Suprapubic skin (tissue), 4 donors: ENCODE results near the gene EPHB4. TPM values are rescaled to one million over a fixed set of nuclear protein-coding genes. Genes with fewer than 3 reads are reported as not detected.

Experiments used
- DNase-seq, 2 donors: peaks; one replicate each; pipeline ENCODE4 v3.0.0-alpha.2; 2019; ENCODE audit warnings: low spot score in 2 of 2
- H3K27ac ChIP-seq: fragments of 200-600 bp; sonication (generic); one replicate; pipeline ENCODE4 v1.5.1; 2019
- H3K27me3 ChIP-seq: fragments of 200-600 bp; sonication (generic); one replicate; pipeline ENCODE4 v1.5.1; 2019
- H3K36me3 ChIP-seq: fragments of 200-600 bp; sonication (generic); one replicate; pipeline ENCODE4 v1.5.1; 2019
- H3K4me1 ChIP-seq: fragments of 200-600 bp; sonication (generic); one replicate; pipeline ENCODE4 v1.5.1; 2019
- H3K4me3 ChIP-seq: fragments of 200-600 bp; sonication (generic); one replicate; pipeline ENCODE4 v1.5.1; 2019; ENCODE audit warnings: mild to moderate bottlenecking
- H3K9me3 ChIP-seq: fragments of 200-600 bp; sonication (generic); one replicate; pipeline ENCODE4 v1.5.1; 2019
- CTCF ChIP-seq, 2 donors: fragments of 200-600 bp in 1 of 2; fragments of 450-650 bp in 1 of 2; sonication (generic) in 1 of 2; IDR thresholded peaks; one replicate each; pipeline ENCODE4 v1.5.1; 2016 to 2019; ENCODE audit warnings: antibody characterized with exemption in 2 of 2, mild to moderate bottlenecking in 1 of 2, moderate library complexity in 1 of 2
- EP300 ChIP-seq: sonication (generic); formaldehyde crosslinking; IDR thresholded peaks from one replicate; pipeline ENCODE4 v1.6.1; 2017; ENCODE audit warnings: antibody characterized with exemption
- POLR2A ChIP-seq, 2 donors: fragments of 450-650 bp; IDR thresholded peaks; one replicate each; pipeline ENCODE4 v1.6.1; 2017; ENCODE audit warnings: antibody characterized with exemption in 2 of 2, mild to moderate bottlenecking in 2 of 2, moderate library complexity in 2 of 2
- POLR2AphosphoS5 ChIP-seq, 3 donors: sonication (generic); formaldehyde crosslinking; IDR thresholded peaks; one replicate each; pipeline ENCODE4 v1.6.1; 2017; ENCODE audit warnings: antibody characterized with exemption in 3 of 3
- WGBS: methylation state at CpG from one replicate; pipeline ENCODE4 v1.1.5; 2018; 5-methylcytosine and 5-hydroxymethylcytosine counted together
- total RNA-seq, 4 donors: library from RNA; depleted of rRNA; stranded (reverse); fragments of >200 nt; gene quantifications; one replicate each; pipeline ENCODE4 v1.1.0, GENCODE V29; 2016

Gene EPHB4
- total RNA-seq, 4 donors from 2014 or later: 58.1 to 84.6 (median 81.6) TPM

GRCh38 chr7:100847360-100847759, 20.0 kb upstream of the EPHB4 start:
- Histone ChIP-seq H3K36me3 (no peaks in the 10 kb centered on the region), H3K27me3 (no peaks in the 10 kb centered on the region), H3K9me3 (no peaks in the 10 kb centered on the region), H3K27ac (no peak overlapping the region), H3K4me1 (peaks cover 7% of the 10 kb centered on the region), H3K4me3 (no peak overlapping the region)
- no peak for DNase-seq
- no peak for TF ChIP-seq POLR2AphosphoS5 (IDR thresholded peaks at IDR 0.05)
- no peak for TF ChIP-seq CTCF (IDR thresholded peaks at IDR 0.05)
- TF ChIP-seq POLR2A (IDR thresholded peaks at IDR 0.05): no peak
- TF ChIP-seq EP300: no peak
- 85% methylated on average over 4 of the region's 4 CpGs for WGBS

GRCh38 chr7:100840470-100841100, 13.3 kb upstream of the EPHB4 start:
- Histone ChIP-seq H3K4me1 (peaks cover 19% of the 10 kb centered on the region), H3K27me3 (no peaks in the 10 kb centered on the region), H3K4me3 (no peak overlapping the region), H3K27ac (no peak overlapping the region), H3K9me3 (no peaks in the 10 kb centered on the region), H3K36me3 (no peaks in the 10 kb centered on the region)
- WGBS: 75% methylated on average over 8 of the region's 8 CpGs
- DNase-seq: no peak
- TF ChIP-seq EP300 (no peak), POLR2AphosphoS5 (IDR thresholded peaks at IDR 0.05) (no peak), CTCF (IDR thresholded peaks at IDR 0.05) (no peak), POLR2A (IDR thresholded peaks at IDR 0.05) (no peak)

- Histone ChIP-seq H3K27ac (no peak overlapping the region), H3K27me3 (no peaks in the 10 kb centered on the region), H3K4me3 (no peak overlapping the region), H3K4me1 (peaks cover 19% of the 10 kb centered on the region), H3K9me3 (no peaks in the 10 kb centered on the region), H3K36me3 (no peaks in the 10 kb centered on the region)
- no peak for DNase-seq
- TF ChIP-seq POLR2AphosphoS5 (IDR thresholded peaks at IDR 0.05): no peak
- TF ChIP-seq CTCF (IDR thresholded peaks at IDR 0.05): no peak
- no peak for TF ChIP-seq POLR2A (IDR thresholded peaks at IDR 0.05)
- no peak for TF ChIP-seq EP300
- 95% methylated on average over 18 of the region's 18 CpGs for WGBS
Observed at GRCh38 chr7:100839361-100839760, 12.0 kb upstream of the EPHB4 start.

- H3K36me3 ChIP-seq: no peaks in the 10 kb centered on the region
- H3K27ac ChIP-seq: peak overlapping the region; percentile 80
- peak overlapping the region; percentile 40 for H3K4me3 ChIP-seq
- 2% methylated on average over 37 of the region's 37 CpGs for WGBS
- peaks cover 19% of the 10 kb centered on the region for H3K4me1 ChIP-seq
- H3K27me3 ChIP-seq: no peaks in the 10 kb centered on the region
- TF ChIP-seq POLR2A (IDR thresholded peaks at IDR 0.05): no peak
- peak in 2 of 3 donors; percentile 88 to 90 for TF ChIP-seq POLR2AphosphoS5 (IDR thresholded peaks at IDR 0.05)
- H3K9me3 ChIP-seq: no peaks in the 10 kb centered on the region
- peak; percentile 95 for DNase-seq
Observed at GRCh38 chr7:100837099-100837836, 9.9 kb upstream of the EPHB4 start.

GRCh38 chr7:100836812-100837098, 9.4 kb upstream of the EPHB4 start:
- Histone ChIP-seq H3K4me3 (peak overlapping the region; percentile 40), H3K27ac (peak overlapping the region; percentile 80), H3K9me3 (no peaks in the 10 kb centered on the region), H3K4me1 (peaks cover 19% of the 10 kb centered on the region), H3K27me3 (no peaks in the 10 kb centered on the region), H3K36me3 (no peaks in the 10 kb centered on the region)
- TF ChIP-seq EP300: no peak
- TF ChIP-seq POLR2AphosphoS5 (IDR thresholded peaks at IDR 0.05): no peak
- TF ChIP-seq POLR2A (IDR thresholded peaks at IDR 0.05): no peak
- no peak for TF ChIP-seq CTCF (IDR thresholded peaks at IDR 0.05)
- WGBS: 17% methylated on average over 6 of the region's 6 CpGs
- no peak for DNase-seq
